Ishikawa (cell line): ENCODE results near the gene PTPRN2.

ENCODE experiments used
- CEBPB ChIP-seq: IDR thresholded peaks from 2 replicates; pipeline ENCODE4 v1.6.1; 2012
- EGR1 ChIP-seq: IDR thresholded peaks from 2 replicates; pipeline ENCODE4 v1.6.1; 2012
- EP300 ChIP-seq: IDR thresholded peaks from 2 replicates; pipeline ENCODE4 v1.6.1; 2012; ENCODE audit warnings: borderline replicate concordance
- MAX ChIP-seq: IDR thresholded peaks from 2 replicates; pipeline ENCODE4 v1.6.1; 2012
- REST ChIP-seq: IDR thresholded peaks from 2 replicates; pipeline ENCODE4 v1.6.1; 2012; ENCODE audit warnings: low read depth, mild to moderate bottlenecking
- TAF1 ChIP-seq: IDR thresholded peaks from 2 replicates; pipeline ENCODE4 v1.6.1; 2012; ENCODE audit warnings: low read depth, mild to moderate bottlenecking
- TCF12 ChIP-seq: IDR thresholded peaks from 2 replicates; pipeline ENCODE4 v1.6.1; 2012; ENCODE audit warnings: low read depth
- YY1 ChIP-seq: IDR thresholded peaks from 2 replicates; pipeline ENCODE4 v1.6.1; 2012; ENCODE audit warnings: low read depth

- TF ChIP-seq MAX, result no peak
- no peak for TF ChIP-seq REST
- no peak for TF ChIP-seq TAF1
- TF ChIP-seq CEBPB, result no peak
- TF ChIP-seq YY1, result no peak
- TF ChIP-seq TCF12, result no peak
- no peak for TF ChIP-seq EP300
- TF ChIP-seq EGR1, result no peak
Observed at GRCh38 chr7:158468700-158469296, 118.8 kb downstream of the PTPRN2 start.
